WTC11 (cell line): Measurements from ENCODE around the gene CDR2. TPM values are rescaled to one million over a fixed set of nuclear protein-coding genes. Genes with fewer than 3 reads are reported as not detected.

Experiments
- ATAC-seq: fragments of 200-7000 bp; cut with Tn5 transposase; 2 replicates; pipeline ENCODE4 v1.10.0; 2021; ENCODE audit warnings: mild to moderate bottlenecking, moderate library complexity
- CTCF ChIA-PET: fragments of 300-600 bp; sonication (Branson Sonifier 250); formaldehyde crosslinking; loops from one replicate; lab custom pipeline; 2021; ENCODE audit warnings: antibody characterized with exemption; lab: Charles Lee
- POLR2A ChIA-PET: fragments of 350-600 bp; sonication (Branson Sonifier 250); formaldehyde crosslinking; loops from one replicate; lab custom pipeline; 2021; ENCODE audit warnings: antibody characterized with exemption; lab: Charles Lee
- DNase-seq: peaks from one replicate; pipeline ENCODE4 v3.0.0; 2021; ENCODE audit warnings: low spot score
- H3K27ac Mint-ChIP-seq: 2 replicates; pipeline ENCODE4 v1.8.0; 2021; ENCODE audit warnings: mixed read lengths
- H3K27me3 Mint-ChIP-seq: 2 replicates; pipeline ENCODE4 v1.8.0; 2021; ENCODE audit warnings: low read depth, mild to moderate bottlenecking, moderate library complexity, mixed read lengths
- H3K36me3 Mint-ChIP-seq: 2 replicates; pipeline ENCODE4 v1.8.0; 2021; ENCODE audit warnings: mixed read lengths
- H3K4me1 Mint-ChIP-seq: 2 replicates; pipeline ENCODE4 v1.8.0; 2022; ENCODE audit warnings: mixed read lengths
- H3K4me3 Mint-ChIP-seq: 2 replicates; pipeline ENCODE4 v1.8.0; 2021; ENCODE audit warnings: mild to moderate bottlenecking, moderate library complexity, mixed read lengths
- H3K9me3 Mint-ChIP-seq: 2 replicates; pipeline ENCODE4 v1.8.0; 2021; ENCODE audit warnings: mixed read lengths
- ATF6 ChIP-seq: sonication (generic); formaldehyde crosslinking; IDR thresholded peaks from 2 replicates; pipeline ENCODE4 v1.8.1; 2023; ENCODE audit warnings: mild to moderate bottlenecking, missing genetic modification reagents
- CREM ChIP-seq: sonication (generic); formaldehyde crosslinking; IDR thresholded peaks from 2 replicates; pipeline ENCODE4 v1.8.1; 2022; ENCODE audit warnings: mild to moderate bottlenecking, missing genetic modification reagents, moderate library complexity
- ETV6 ChIP-seq: sonication (generic); formaldehyde crosslinking; IDR thresholded peaks from 2 replicates; pipeline ENCODE4 v1.8.1; 2022; ENCODE audit warnings: mild to moderate bottlenecking, missing genetic modification reagents
- KAT7 ChIP-seq: sonication (generic); formaldehyde crosslinking; IDR thresholded peaks from 2 replicates; pipeline ENCODE4 v1.8.1; 2023; ENCODE audit warnings: missing genetic modification reagents, mild to moderate bottlenecking, borderline replicate concordance
- NFYB ChIP-seq: sonication (generic); formaldehyde crosslinking; conservative IDR thresholded peaks from 2 replicates; pipeline ENCODE4 v1.8.0; 2022; ENCODE audit warnings: low read depth, missing genetic modification reagents
- NR1H2 ChIP-seq: sonication (generic); formaldehyde crosslinking; IDR thresholded peaks from 2 replicates; pipeline ENCODE4 v1.9.0; 2021; ENCODE audit warnings: mild to moderate bottlenecking, moderate library complexity, missing genetic modification reagents
- PRRX2 ChIP-seq: fragments of 250-450 bp; sonication (Bioruptor Pico); IDR thresholded peaks from 2 replicates; pipeline ENCODE4 v1.8.0; 2021; ENCODE audit warnings: mild to moderate bottlenecking
- RORB ChIP-seq: fragments of 250-450 bp; sonication (Bioruptor Pico); IDR thresholded peaks from 2 replicates; pipeline ENCODE4 v1.9.0; 2021; ENCODE audit warnings: mild to moderate bottlenecking
- SOX15 ChIP-seq: fragments of 250-450 bp; sonication (Bioruptor Pico); IDR thresholded peaks from 2 replicates; pipeline ENCODE4 v1.9.0; 2021; ENCODE audit warnings: mild to moderate bottlenecking
- STAT6 ChIP-seq: sonication (generic); formaldehyde crosslinking; conservative IDR thresholded peaks from 2 replicates; pipeline ENCODE4 v1.8.1; 2023; ENCODE audit warnings: mild to moderate bottlenecking, low read depth, missing genetic modification reagents, moderate library complexity
- TEAD1 ChIP-seq: sonication (generic); formaldehyde crosslinking; IDR thresholded peaks from 2 replicates; pipeline ENCODE4 v1.8.0; 2022; ENCODE audit warnings: mild to moderate bottlenecking, missing genetic modification reagents
- TEAD4 ChIP-seq: sonication (generic); formaldehyde crosslinking; IDR thresholded peaks from 2 replicates; pipeline ENCODE4 v1.8.0; 2022; ENCODE audit warnings: mild to moderate bottlenecking, missing genetic modification reagents
- ZBTB21 ChIP-seq: sonication (generic); formaldehyde crosslinking; IDR thresholded peaks from 2 replicates; pipeline ENCODE4 v1.8.1; 2023; ENCODE audit warnings: mild to moderate bottlenecking, missing genetic modification reagents, borderline replicate concordance
- ZNF232 ChIP-seq: sonication (generic); formaldehyde crosslinking; IDR thresholded peaks from 2 replicates; pipeline ENCODE4 v1.8.0; 2022; ENCODE audit warnings: mild to moderate bottlenecking, missing genetic modification reagents
- ZNF263 ChIP-seq: sonication (generic); formaldehyde crosslinking; IDR thresholded peaks from 2 replicates; pipeline ENCODE4 v1.8.1; 2022; ENCODE audit warnings: low read depth, mild to moderate bottlenecking, moderate library complexity, missing genetic modification reagents
- ZNF532 ChIP-seq: fragments of 250-450 bp; sonication (Bioruptor Pico); IDR thresholded peaks from 2 replicates; pipeline ENCODE4 v1.9.0; 2021; ENCODE audit warnings: mild to moderate bottlenecking, borderline replicate concordance
- total RNA-seq: library from RNA; stranded (reverse); gene quantifications from 3 replicates; pipeline ENCODE4 v1.2.3, GENCODE V29; 2021
- TF ChIP-seq, protein P1 (sequence below): sonication (generic); formaldehyde crosslinking; IDR thresholded peaks from 2 replicates; pipeline ENCODE4 v1.8.0; 2022; ENCODE audit warnings: mild to moderate bottlenecking, missing genetic modification reagents
- TF ChIP-seq, protein P2 (sequence below): sonication (generic); formaldehyde crosslinking; IDR thresholded peaks from 2 replicates; pipeline ENCODE4 v1.8.1; 2023; ENCODE audit warnings: mild to moderate bottlenecking, moderate library complexity, missing genetic modification reagents
- TF ChIP-seq, protein P3 (sequence below): sonication (generic); formaldehyde crosslinking; IDR thresholded peaks from 2 replicates; pipeline ENCODE4 v1.8.0; 2022; ENCODE audit warnings: mild to moderate bottlenecking, missing genetic modification reagents
- TF ChIP-seq, protein P4 (sequence below): sonication (generic); formaldehyde crosslinking; IDR thresholded peaks from 2 replicates; pipeline ENCODE4 v1.8.1; 2022; ENCODE audit warnings: missing genetic modification reagents, borderline replicate concordance

CDR2 gene
- total RNA-seq, 1 experiment from 2014 or later, result 40.9 TPM

DNA sequence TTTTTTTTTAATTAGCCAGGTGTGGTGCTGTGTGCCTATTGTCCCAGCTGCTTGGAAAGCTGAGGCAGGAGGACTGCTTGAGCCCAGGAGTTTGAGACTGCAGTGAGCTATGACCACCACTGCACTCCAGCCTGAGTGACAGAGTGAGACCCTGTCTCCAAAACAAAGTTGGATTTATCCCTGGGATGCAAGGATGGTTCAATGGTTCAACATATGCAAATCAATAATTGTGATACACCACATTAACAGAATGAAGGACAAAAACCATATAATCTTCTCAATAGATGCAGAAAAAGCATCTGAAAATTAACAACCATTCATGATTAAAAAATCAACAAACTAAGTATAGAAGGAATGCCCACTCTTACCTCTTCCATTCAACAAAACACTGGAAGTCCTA, 33.5 kb downstream of the CDR2 start:
- peaks cover 43% of the 10 kb centered on the region for H3K9me3 Mint-ChIP-seq
- H3K4me1 Mint-ChIP-seq, result no peaks in the 10 kb centered on the region
- ChIA-PET POLR2A (no interaction called here), CTCF (interaction anchor here (0.6 kb wide), 1 partner anchor 1438 kb away, joined by 7 read pairs; no protein-coding TSS in a partner anchor)
- H3K4me3 Mint-ChIP-seq, result no peak overlapping the region
- ATAC-seq (no peak), DNase-seq (no peak)
- H3K36me3 Mint-ChIP-seq, result peaks cover 39% of the 10 kb centered on the region
- no peak overlapping the region for H3K27ac Mint-ChIP-seq
- H3K27me3 Mint-ChIP-seq, result peaks cover 4% of the 10 kb centered on the region
- TF ChIP-seq KAT7, result no peak
- TF ChIP-seq, protein P1, sequence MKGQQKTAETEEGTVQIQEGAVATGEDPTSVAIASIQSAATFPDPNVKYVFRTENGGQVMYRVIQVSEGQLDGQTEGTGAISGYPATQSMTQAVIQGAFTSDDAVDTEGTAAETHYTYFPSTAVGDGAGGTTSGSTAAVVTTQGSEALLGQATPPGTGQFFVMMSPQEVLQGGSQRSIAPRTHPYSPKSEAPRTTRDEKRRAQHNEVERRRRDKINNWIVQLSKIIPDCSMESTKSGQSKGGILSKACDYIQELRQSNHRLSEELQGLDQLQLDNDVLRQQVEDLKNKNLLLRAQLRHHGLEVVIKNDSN (CRISPR knock-in tag), result no peak
- TF ChIP-seq ZBTB21 (CRISPR knock-in tag), result no peak
- TF ChIP-seq NR1H2 (CRISPR knock-in tag), result no peak
- TF ChIP-seq TEAD1, result no peak
- TF ChIP-seq, protein P2, sequence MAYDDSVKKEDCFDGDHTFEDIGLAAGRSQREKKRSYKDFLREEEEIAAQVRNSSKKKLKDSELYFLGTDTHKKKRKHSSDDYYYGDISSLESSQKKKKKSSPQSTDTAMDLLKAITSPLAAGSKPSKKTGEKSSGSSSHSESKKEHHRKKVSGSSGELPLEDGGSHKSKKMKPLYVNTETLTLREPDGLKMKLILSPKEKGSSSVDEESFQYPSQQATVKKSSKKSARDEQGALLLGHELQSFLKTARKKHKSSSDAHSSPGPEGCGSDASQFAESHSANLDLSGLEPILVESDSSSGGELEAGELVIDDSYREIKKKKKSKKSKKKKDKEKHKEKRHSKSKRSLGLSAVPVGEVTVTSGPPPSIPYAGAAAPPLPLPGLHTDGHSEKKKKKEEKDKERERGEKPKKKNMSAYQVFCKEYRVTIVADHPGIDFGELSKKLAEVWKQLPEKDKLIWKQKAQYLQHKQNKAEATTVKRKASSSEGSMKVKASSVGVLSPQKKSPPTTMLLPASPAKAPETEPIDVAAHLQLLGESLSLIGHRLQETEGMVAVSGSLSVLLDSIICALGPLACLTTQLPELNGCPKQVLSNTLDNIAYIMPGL (CRISPR knock-in tag), result no peak
- TF ChIP-seq TEAD4 (CRISPR knock-in tag), result no peak
- TF ChIP-seq STAT6 (CRISPR knock-in tag), result no peak
- no peak for TF ChIP-seq ATF6 (CRISPR knock-in tag)
- TF ChIP-seq NFYB (CRISPR knock-in tag), result no peak
- no peak for TF ChIP-seq ETV6 (CRISPR knock-in tag)

DNA sequence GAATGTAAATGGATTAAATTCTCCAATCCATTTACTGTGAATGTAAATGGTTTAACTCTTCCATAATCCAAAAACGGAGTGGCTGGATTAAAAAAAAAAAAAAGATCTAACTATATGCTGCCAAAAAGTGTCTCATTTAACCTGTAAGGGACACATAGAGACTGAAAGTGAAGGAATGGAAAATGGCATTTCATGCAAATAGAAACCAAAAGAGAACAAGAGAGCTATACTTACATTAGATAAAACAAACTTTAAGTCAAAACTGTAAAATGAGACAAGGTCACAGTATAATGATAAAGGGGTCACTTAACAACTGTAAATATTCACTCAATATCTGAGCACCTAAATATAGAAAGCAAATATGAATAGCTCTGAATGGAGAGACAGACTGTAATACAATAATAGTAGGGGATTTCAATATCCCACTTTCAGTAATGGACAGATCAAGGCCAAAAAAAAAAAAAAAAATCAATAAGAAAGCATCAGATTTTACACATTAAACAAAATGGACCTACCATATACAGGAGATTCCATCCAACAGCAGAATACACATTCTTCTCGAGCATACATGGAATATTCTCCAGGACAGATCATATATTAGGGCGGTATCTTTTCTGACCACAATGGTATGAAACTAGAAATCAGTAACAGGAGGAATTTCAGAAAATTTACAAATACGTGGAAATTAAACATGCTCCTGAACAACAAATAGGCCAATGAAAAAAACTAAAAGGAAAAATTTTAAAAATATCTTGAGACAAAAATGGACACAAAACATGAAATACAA, 36.4 kb downstream of the CDR2 start:
- Mint-ChIP-seq H3K36me3 (peaks cover 61% of the 10 kb centered on the region), H3K4me3 (no peak overlapping the region), H3K27me3 (peaks cover 4% of the 10 kb centered on the region), H3K9me3 (peaks cover 43% of the 10 kb centered on the region), H3K4me1 (no peaks in the 10 kb centered on the region), H3K27ac (no peak overlapping the region)
- ChIA-PET CTCF (no interaction called here), POLR2A (no interaction called here)
- DNase-seq (no peak), ATAC-seq (no peak)
- TF ChIP-seq CREM (CRISPR knock-in tag), result no peak
- no peak for TF ChIP-seq RORB (CRISPR knock-in tag)
- no peak for TF ChIP-seq ZNF263 (CRISPR knock-in tag)
- no peak for TF ChIP-seq TEAD1
- TF ChIP-seq PRRX2 (CRISPR knock-in tag), result no peak
- TF ChIP-seq, protein P3, sequence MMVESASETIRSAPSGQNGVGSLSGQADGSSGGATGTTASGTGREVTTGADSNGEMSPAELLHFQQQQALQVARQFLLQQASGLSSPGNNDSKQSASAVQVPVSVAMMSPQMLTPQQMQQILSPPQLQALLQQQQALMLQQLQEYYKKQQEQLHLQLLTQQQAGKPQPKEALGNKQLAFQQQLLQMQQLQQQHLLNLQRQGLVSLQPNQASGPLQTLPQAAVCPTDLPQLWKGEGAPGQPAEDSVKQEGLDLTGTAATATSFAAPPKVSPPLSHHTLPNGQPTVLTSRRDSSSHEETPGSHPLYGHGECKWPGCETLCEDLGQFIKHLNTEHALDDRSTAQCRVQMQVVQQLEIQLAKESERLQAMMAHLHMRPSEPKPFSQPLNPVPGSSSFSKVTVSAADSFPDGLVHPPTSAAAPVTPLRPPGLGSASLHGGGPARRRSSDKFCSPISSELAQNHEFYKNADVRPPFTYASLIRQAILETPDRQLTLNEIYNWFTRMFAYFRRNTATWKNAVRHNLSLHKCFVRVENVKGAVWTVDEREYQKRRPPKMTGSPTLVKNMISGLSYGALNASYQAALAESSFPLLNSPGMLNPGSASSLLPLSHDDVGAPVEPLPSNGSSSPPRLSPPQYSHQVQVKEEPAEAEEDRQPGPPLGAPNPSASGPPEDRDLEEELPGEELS, result no peak
- TF ChIP-seq, protein P4, sequence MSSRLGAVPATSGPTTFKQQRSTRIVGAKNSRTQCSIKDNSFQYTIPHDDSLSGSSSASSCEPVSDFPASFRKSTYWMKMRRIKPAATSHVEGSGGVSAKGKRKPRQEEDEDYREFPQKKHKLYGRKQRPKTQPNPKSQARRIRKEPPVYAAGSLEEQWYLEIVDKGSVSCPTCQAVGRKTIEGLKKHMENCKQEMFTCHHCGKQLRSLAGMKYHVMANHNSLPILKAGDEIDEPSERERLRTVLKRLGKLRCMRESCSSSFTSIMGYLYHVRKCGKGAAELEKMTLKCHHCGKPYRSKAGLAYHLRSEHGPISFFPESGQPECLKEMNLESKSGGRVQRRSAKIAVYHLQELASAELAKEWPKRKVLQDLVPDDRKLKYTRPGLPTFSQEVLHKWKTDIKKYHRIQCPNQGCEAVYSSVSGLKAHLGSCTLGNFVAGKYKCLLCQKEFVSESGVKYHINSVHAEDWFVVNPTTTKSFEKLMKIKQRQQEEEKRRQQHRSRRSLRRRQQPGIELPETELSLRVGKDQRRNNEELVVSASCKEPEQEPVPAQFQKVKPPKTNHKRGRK, result no peak
- TF ChIP-seq SOX15, result no peak
- no peak for TF ChIP-seq ZNF232 (CRISPR knock-in tag)
- TF ChIP-seq ZNF532 (CRISPR knock-in tag), result no peak
